Tibial artery (tissue), 4 donors: ENCODE data around the gene CDKN2B.

Experiments used
- DNase-seq, 2 donors: peaks; one replicate each; pipeline ENCODE4 v3.0.0-alpha.2; 2019
- H3K27ac ChIP-seq, 2 donors: fragments of 200-600 bp; sonication (generic) in 1 of 2; 1 replicate in 1 of 2; 2 replicates in 1 of 2; pipeline ENCODE4 v1.5.1; 2018 to 2019; ENCODE audit warnings: mild to moderate bottlenecking in 1 of 2
- H3K27me3 ChIP-seq, 2 donors: fragments of 200-600 bp; sonication (generic) in 1 of 2; one replicate each; pipeline versions ENCODE4 v1.5.1 to v1.6.0; 2016 to 2019
- H3K36me3 ChIP-seq, 3 donors: fragments of 200-600 bp; sonication (generic) in 2 of 3; one replicate each; pipeline ENCODE4 v1.5.1; 2016 to 2019; ENCODE audit warnings: mild to moderate bottlenecking in 2 of 3
- H3K4me1 ChIP-seq, 4 donors: fragments of 200-600 bp; sonication (generic) in 2 of 4; 1 replicate in 3 of 4; 2 replicates in 1 of 4; pipeline ENCODE4 v1.5.1; 2016 to 2019
- H3K4me3 ChIP-seq, 2 donors: fragments of 200-600 bp; sonication (generic) in 1 of 2; 1 replicate in 1 of 2; 2 replicates in 1 of 2; pipeline ENCODE4 v1.5.1; 2018 to 2019; ENCODE audit warnings: mild to moderate bottlenecking in 2 of 2
- H3K9me3 ChIP-seq, 3 donors: fragments of 200-600 bp; sonication (generic) in 1 of 3; one replicate each; pipeline ENCODE4 v1.5.1; 2016 to 2019
- CTCF ChIP-seq, 2 experiments: fragments of 200-600 bp in 1 of 2; fragments of 450-650 bp in 1 of 2; IDR thresholded peaks; one replicate each; pipeline ENCODE4 v1.5.1; 2017 to 2019; ENCODE audit warnings: antibody characterized with exemption in 2 of 2, mild to moderate bottlenecking in 1 of 2, moderate library complexity in 1 of 2
- intact Hi-C: fragments of 100-400 bp; cut with DNase I; formaldehyde crosslinking; loops from one replicate; pipeline ENCODE4 v1.15.0; 2023; ENCODE audit warnings: low total_unique reads

The CDKN2B gene

GRCh38 chr9:21993893-21994555 lies 15.1 kb downstream of the CDKN2B start, which contains the start of gene CDKN2A:
TSS of gene CDKN2A (minus strand) at chr9:21994392.
- H3K36me3 ChIP-seq, result no peaks in the 10 kb centered on the region
- H3K4me1 ChIP-seq, result peaks cover 0 to 14% (median 8%) of the 10 kb centered on the region in 4 donors
- TF ChIP-seq CTCF (IDR thresholded peaks at IDR 0.05), result no peak
- DNase-seq, result no peak
- no peaks in the 10 kb centered on the region for H3K9me3 ChIP-seq
- H3K27ac ChIP-seq, result peak within 1 kb of the TSS; percentile 73 to 75
- intact Hi-C loops, result loop anchor here (2.0 kb wide), 1 partner anchor 15 kb away; the partner anchor contains the start of gene CDKN2B
- H3K27me3 ChIP-seq, result peaks cover 0 to 26% of the 10 kb centered on the region in 2 donors
- H3K4me3 ChIP-seq, result peak within 1 kb of the TSS; percentile 79 to 86

- Histone ChIP-seq H3K4me1 (peaks cover 0 to 14% (median 8%) of the 10 kb centered on the region in 4 donors), H3K9me3 (no peaks in the 10 kb centered on the region), H3K36me3 (no peaks in the 10 kb centered on the region), H3K4me3 (no peak overlapping the region), H3K27me3 (peaks cover 0 to 34% of the 10 kb centered on the region in 2 donors), H3K27ac (no peak overlapping the region)
- no peak for TF ChIP-seq CTCF (IDR thresholded peaks at IDR 0.05)
- intact Hi-C loops, result no loop called here
- no peak for DNase-seq
Measured at GRCh38 chr9:21993007-21993406, 16.1 kb downstream of the CDKN2B start.

GRCh38 chr9:21991072-21991959 lies 17.8 kb downstream of the CDKN2B start:
- no peak overlapping the region for H3K27ac ChIP-seq
- TF ChIP-seq CTCF (IDR thresholded peaks at IDR 0.05), result no peak
- intact Hi-C loops, result no loop called here
- H3K4me3 ChIP-seq, result no peak overlapping the region
- H3K27me3 ChIP-seq, result peaks cover 0 to 46% of the 10 kb centered on the region in 2 donors
- no peak for DNase-seq
- no peaks in the 10 kb centered on the region for H3K36me3 ChIP-seq
- H3K9me3 ChIP-seq, result no peaks in the 10 kb centered on the region
- peaks cover 0 to 14% (median 8%) of the 10 kb centered on the region in 4 donors for H3K4me1 ChIP-seq

GRCh38 chr9:21989440-21990189 lies 19.5 kb downstream of the CDKN2B start:
- peaks cover 0 to 8% (median 6%) of the 10 kb centered on the region in 4 donors for H3K4me1 ChIP-seq
- H3K9me3 ChIP-seq, result no peaks in the 10 kb centered on the region
- no peak for DNase-seq

More at GRCh38 chr9:21989440-21990189, 19.5 kb downstream of the CDKN2B start:
- Histone ChIP-seq H3K27ac (no peak overlapping the region), H3K27me3 (peaks cover 0 to 63% of the 10 kb centered on the region in 2 donors), H3K4me3 (no peak overlapping the region), H3K36me3 (no peaks in the 10 kb centered on the region)
- intact Hi-C loops, result no loop called here
- no peak for TF ChIP-seq CTCF (IDR thresholded peaks at IDR 0.05)
